ENCODE data around the gene ARHGEF16. TPM values are rescaled to one million over a fixed set of nuclear protein-coding genes. Genes with fewer than 3 reads are reported as not detected.

The ARHGEF16 gene
- total RNA-seq, 1 donor from 2014 or later, result 0.34 TPM

DNA sequence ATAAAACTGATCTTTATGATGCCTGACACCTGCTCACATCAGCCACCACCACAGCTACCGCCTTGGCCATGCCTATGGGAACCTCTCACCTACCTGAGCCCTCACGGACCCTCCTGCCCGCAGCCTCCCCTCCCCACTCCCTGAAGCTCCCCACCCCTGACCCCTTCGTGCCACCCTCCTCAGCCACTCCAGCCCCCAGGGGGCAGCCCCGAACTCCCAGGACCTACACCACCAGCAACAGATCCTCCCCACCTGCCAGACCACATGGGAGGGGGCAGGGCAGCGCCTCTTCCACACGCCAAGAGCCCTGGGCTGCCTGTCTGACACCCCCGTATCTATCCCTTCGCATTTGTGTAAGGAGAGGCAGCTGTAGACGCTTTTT is 14.2 kb upstream of the ARHGEF16 start:
- H3K27ac Mint-ChIP-seq (ENCODE audit: unreplicated experiment), result no peak overlapping the region

GRCh38 chr1:3440711-3441409 is 13.6 kb upstream of the ARHGEF16 start:
- peaks cover 7% of the 10 kb centered on the region for H3K4me1 Mint-ChIP-seq (ENCODE audit: low read depth, unreplicated experiment)
- no peak overlapping the region for H3K4me3 Mint-ChIP-seq (ENCODE audit: unreplicated experiment)
- no peaks in the 10 kb centered on the region for H3K36me3 Mint-ChIP-seq (ENCODE audit: unreplicated experiment)
- H3K9me3 Mint-ChIP-seq (ENCODE audit: unreplicated experiment), result peaks cover 4% of the 10 kb centered on the region
- peaks cover 10% of the 10 kb centered on the region for H3K27me3 Mint-ChIP-seq (ENCODE audit: unreplicated experiment)
- no peak overlapping the region for H3K27ac Mint-ChIP-seq (ENCODE audit: unreplicated experiment)
- TF ChIP-seq, protein P1, sequence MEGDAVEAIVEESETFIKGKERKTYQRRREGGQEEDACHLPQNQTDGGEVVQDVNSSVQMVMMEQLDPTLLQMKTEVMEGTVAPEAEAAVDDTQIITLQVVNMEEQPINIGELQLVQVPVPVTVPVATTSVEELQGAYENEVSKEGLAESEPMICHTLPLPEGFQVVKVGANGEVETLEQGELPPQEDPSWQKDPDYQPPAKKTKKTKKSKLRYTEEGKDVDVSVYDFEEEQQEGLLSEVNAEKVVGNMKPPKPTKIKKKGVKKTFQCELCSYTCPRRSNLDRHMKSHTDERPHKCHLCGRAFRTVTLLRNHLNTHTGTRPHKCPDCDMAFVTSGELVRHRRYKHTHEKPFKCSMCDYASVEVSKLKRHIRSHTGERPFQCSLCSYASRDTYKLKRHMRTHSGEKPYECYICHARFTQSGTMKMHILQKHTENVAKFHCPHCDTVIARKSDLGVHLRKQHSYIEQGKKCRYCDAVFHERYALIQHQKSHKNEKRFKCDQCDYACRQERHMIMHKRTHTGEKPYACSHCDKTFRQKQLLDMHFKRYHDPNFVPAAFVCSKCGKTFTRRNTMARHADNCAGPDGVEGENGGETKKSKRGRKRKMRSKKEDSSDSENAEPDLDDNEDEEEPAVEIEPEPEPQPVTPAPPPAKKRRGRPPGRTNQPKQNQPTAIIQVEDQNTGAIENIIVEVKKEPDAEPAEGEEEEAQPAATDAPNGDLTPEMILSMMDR (IDR thresholded peaks at IDR 0.05; ENCODE audit: partially characterized antibody, unreplicated experiment), result no peak
- no peak for DNase-seq

More for the DNA sequence above, 14.2 kb upstream of the ARHGEF16 start:
- Mint-ChIP-seq H3K4me1 (ENCODE audit: low read depth, unreplicated experiment) (peaks cover 7% of the 10 kb centered on the region), H3K4me3 (ENCODE audit: unreplicated experiment) (no peak overlapping the region), H3K27me3 (ENCODE audit: unreplicated experiment) (peaks cover 7% of the 10 kb centered on the region), H3K9me3 (ENCODE audit: unreplicated experiment) (peaks cover 5% of the 10 kb centered on the region), H3K36me3 (ENCODE audit: unreplicated experiment) (no peaks in the 10 kb centered on the region)
- TF ChIP-seq, protein P1 (IDR thresholded peaks at IDR 0.05; ENCODE audit: partially characterized antibody, unreplicated experiment), result no peak
- DNase-seq, result no peak

DNA sequence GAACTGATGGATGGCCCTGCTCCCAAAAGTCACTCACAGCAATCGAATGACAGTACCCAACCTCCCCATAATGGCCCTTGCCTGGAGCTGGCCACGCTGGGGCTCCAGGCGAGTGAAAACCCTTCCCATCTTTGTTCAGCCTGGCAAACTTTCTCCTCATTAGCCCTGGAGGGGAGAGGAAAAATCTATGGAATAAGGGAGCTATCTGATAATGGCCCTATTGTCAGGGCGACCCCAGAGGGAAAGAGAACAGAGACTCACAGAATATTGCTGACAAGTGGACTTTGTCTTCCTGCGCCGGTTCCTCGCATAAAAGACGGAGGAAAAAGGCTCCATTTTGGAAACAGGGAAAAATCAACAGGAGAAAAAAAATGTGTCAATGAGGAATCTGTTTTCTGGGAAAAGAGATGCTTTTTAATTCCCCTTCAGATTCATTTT is 13.0 kb upstream of the ARHGEF16 start:
- TF ChIP-seq, protein P1 (IDR thresholded peaks at IDR 0.05; ENCODE audit: partially characterized antibody, unreplicated experiment), result no peak
- Mint-ChIP-seq H3K4me1 (ENCODE audit: low read depth, unreplicated experiment) (peaks cover 7% of the 10 kb centered on the region), H3K27ac (ENCODE audit: unreplicated experiment) (no peak overlapping the region), H3K4me3 (ENCODE audit: unreplicated experiment) (no peak overlapping the region), H3K9me3 (ENCODE audit: unreplicated experiment) (peaks cover 4% of the 10 kb centered on the region), H3K27me3 (ENCODE audit: unreplicated experiment) (peaks cover 7% of the 10 kb centered on the region), H3K36me3 (ENCODE audit: unreplicated experiment) (no peaks in the 10 kb centered on the region)
- no peak for DNase-seq

GRCh38 chr1:3441880-3442279 is 12.6 kb upstream of the ARHGEF16 start:
- TF ChIP-seq, protein P1 (IDR thresholded peaks at IDR 0.05; ENCODE audit: partially characterized antibody, unreplicated experiment), result no peak
- Mint-ChIP-seq H3K36me3 (ENCODE audit: unreplicated experiment) (no peaks in the 10 kb centered on the region), H3K27ac (ENCODE audit: unreplicated experiment) (no peak overlapping the region), H3K9me3 (ENCODE audit: unreplicated experiment) (peaks cover 4% of the 10 kb centered on the region), H3K4me1 (ENCODE audit: low read depth, unreplicated experiment) (peaks cover 7% of the 10 kb centered on the region), H3K4me3 (ENCODE audit: unreplicated experiment) (no peak overlapping the region), H3K27me3 (ENCODE audit: unreplicated experiment) (peaks cover 7% of the 10 kb centered on the region)
- DNase-seq, result no peak

DNA sequence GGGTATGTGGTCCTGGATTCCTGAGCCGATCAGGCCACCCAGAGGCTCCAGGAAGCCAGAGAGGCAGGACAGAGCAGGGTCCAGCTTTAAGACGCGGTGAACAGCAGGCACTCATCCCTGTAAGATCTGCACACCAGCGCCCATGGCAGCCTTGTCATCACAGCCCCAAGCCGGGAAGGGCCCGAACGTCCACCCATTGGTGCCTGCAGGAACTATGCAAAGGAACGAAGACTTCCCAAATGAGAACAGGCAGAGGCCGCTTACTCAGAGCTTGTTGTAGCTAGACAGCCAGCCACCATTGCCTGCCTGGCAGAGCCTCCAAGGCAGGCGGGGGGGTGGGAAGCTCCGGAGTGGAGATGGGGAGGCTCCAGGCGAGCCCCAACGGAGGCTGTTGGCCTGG is 12.1 kb upstream of the ARHGEF16 start:
- TF ChIP-seq, protein P1 (IDR thresholded peaks at IDR 0.05; ENCODE audit: partially characterized antibody, unreplicated experiment), result no peak
- Mint-ChIP-seq H3K27ac (ENCODE audit: unreplicated experiment) (no peak overlapping the region), H3K27me3 (ENCODE audit: unreplicated experiment) (peaks cover 7% of the 10 kb centered on the region), H3K4me3 (ENCODE audit: unreplicated experiment) (no peak overlapping the region), H3K36me3 (ENCODE audit: unreplicated experiment) (no peaks in the 10 kb centered on the region), H3K4me1 (ENCODE audit: low read depth, unreplicated experiment) (peaks cover 7% of the 10 kb centered on the region), H3K9me3 (ENCODE audit: unreplicated experiment) (peaks cover 4% of the 10 kb centered on the region)
- no peak for DNase-seq
